NCI-H1092 treated with DMSO at 0.1 percent for 48 hours (cell line): Measurements from ENCODE around the gene PCYT2.

Source experiments
- DNase-seq: peaks from one replicate; lab custom pipeline; 2025; lab: John Stamatoyannopoulos, UW

PCYT2 gene

DNA sequence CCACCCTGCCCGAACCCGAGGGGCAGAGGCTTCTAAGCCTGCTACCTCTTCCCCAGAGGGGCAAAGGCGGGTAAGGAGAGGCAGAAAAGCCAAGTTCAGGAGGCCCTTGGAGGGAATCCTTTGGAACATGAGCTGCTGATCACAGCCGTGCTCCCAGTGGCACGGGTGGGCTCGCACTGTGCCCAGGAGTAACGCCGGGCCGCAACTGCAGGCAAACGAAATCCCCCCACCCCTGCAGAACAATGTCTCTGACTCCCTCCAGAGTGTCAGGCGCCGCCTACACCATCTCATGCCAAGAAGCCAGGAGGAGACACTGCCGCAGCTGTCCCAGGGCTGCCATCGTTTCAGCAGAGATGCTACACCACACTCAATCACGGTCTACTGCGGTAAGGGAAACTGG, 59.8 kb downstream of the PCYT2 start:
- DNase-seq, result no peak
